Activated CD8-positive, alpha-beta memory T cell treated with anti-CD3 and anti-CD28 coated beads for 24 hours (primary cell): ENCODE data around the gene CDH23.

Experiments
- DNase-seq: peaks from one replicate; pipeline ENCODE4 v3.0.0-alpha.2; 2020

Gene CDH23

GRCh38 chr10:71696628-71697326 lies 300.1 kb downstream of the CDH23 start:
- DNase-seq, result peak; percentile 85

- peak; percentile 82 for DNase-seq
Measured at GRCh38 chr10:71697938-71698709, 301.4 kb downstream of the CDH23 start.

GRCh38 chr10:71698737-71699136 lies 302.0 kb downstream of the CDH23 start:
- DNase-seq, result no peak

GRCh38 chr10:71700731-71701368 lies 304.1 kb downstream of the CDH23 start:
- no peak for DNase-seq

GRCh38 chr10:71701496-71702132 lies 304.9 kb downstream of the CDH23 start:
- DNase-seq, result no peak

GRCh38 chr10:71703577-71703976 lies 306.9 kb downstream of the CDH23 start:
- no peak for DNase-seq

- no peak for DNase-seq
Measured at GRCh38 chr10:71704816-71705215, 308.1 kb downstream of the CDH23 start.

- no peak for DNase-seq
Measured at GRCh38 chr10:71705582-71705981, 308.9 kb downstream of the CDH23 start.

- no peak for DNase-seq
Measured at GRCh38 chr10:71706216-71707121, 309.7 kb downstream of the CDH23 start.

- no peak for DNase-seq
Measured at GRCh38 chr10:71707240-71707789, 310.6 kb downstream of the CDH23 start.

- DNase-seq, result peak; percentile 91
Measured at GRCh38 chr10:71708301-71708703, 311.6 kb downstream of the CDH23 start.

- DNase-seq, result no peak
Measured at GRCh38 chr10:71708897-71709882, 312.5 kb downstream of the CDH23 start.

GRCh38 chr10:71710519-71710918 lies 313.8 kb downstream of the CDH23 start:
- DNase-seq, result no peak

GRCh38 chr10:71711052-71711623 lies 314.4 kb downstream of the CDH23 start:
- no peak for DNase-seq

GRCh38 chr10:71712170-71712569 lies 315.4 kb downstream of the CDH23 start:
- no peak for DNase-seq

- DNase-seq, result peak; percentile 84
Measured at GRCh38 chr10:71712572-71713134, 315.9 kb downstream of the CDH23 start.

- no peak for DNase-seq
Measured at GRCh38 chr10:71713135-71714030, 316.7 kb downstream of the CDH23 start.

- DNase-seq, result no peak
Measured at GRCh38 chr10:71714031-71714410, 317.3 kb downstream of the CDH23 start.

- DNase-seq, result no peak
Measured at GRCh38 chr10:71714592-71714991, 317.9 kb downstream of the CDH23 start.
